Measurements from ENCODE around the gene CCDC194. TPM values are rescaled to one million over a fixed set of nuclear protein-coding genes. Genes with fewer than 3 reads are reported as not detected.

CCDC194 gene
- total and polyA plus RNA-seq, 2 of the 8 experiments (the other 6 are each of a cell fraction or from before 2014, with no cell fraction given), result 0.33 TPM; not detected in 1

GRCh38 chr19:17424743-17425365 is 30.9 kb upstream of the CCDC194 start (continued):
- TF ChIP-seq SP1 (IDR thresholded peaks at IDR 0.05; ENCODE audit: low read depth, low read length) (peak; percentile 70; the same call in 1 of the 2 replicates), CEBPB (IDR thresholded peaks at IDR 0.05; ENCODE audit: low read depth, low read length) (no peak), CTCF (IDR thresholded peaks at IDR 0.05; ENCODE audit: control extremely low read depth in 1 of 3, insufficient read depth in 1 of 3, low read depth in 1 of 3, low read length in 3 of 3) (peak; percentile 81 to 90 (median 81)), FOSL1 (IDR thresholded peaks at IDR 0.05; ENCODE audit: insufficient read depth, low read depth, low read length) (no peak), CTBP2 (IDR thresholded peaks at IDR 0.05; ENCODE audit: borderline replicate concordance, insufficient read depth, insufficient read length, low read length) (no peak), TEAD4 (IDR thresholded peaks at IDR 0.05; ENCODE audit: low read depth, low read length) (no peak), HDAC6 (IDR thresholded peaks at IDR 0.05; ENCODE audit: low read depth, low read length) (no peak), EZH2 (IDR thresholded peaks at IDR 0.05; ENCODE audit: low read depth, low read length, severe bottlenecking) (no peak), POLR2A (IDR thresholded peaks at IDR 0.05; ENCODE audit: control extremely low read depth in 1 of 2, low read depth in 2 of 2, low read length in 2 of 2) (no peak), CBX5 (IDR thresholded peaks at IDR 0.05; ENCODE audit: low read depth, low read length) (no peak), JUND (IDR thresholded peaks at IDR 0.05; ENCODE audit: low read length) (no peak)
